Middle frontal gyrus (tissue), 1 donor: ENCODE results near the gene PCK2.
"Not testable (repeated sequence)": the region's sequence is repeated elsewhere in the genome, so short reads cannot be mapped to it uniquely, and the experiment has no call there.

Experiments used
- DNase-seq: peaks from one replicate; pipeline ENCODE4 v3.0.0-alpha.2; 2015; ENCODE audit warnings: low spot score; ENCODE audit errors: extremely low spot score

The PCK2 gene

GRCh38 chr14:24093901-24094840 lies at the start of gene PCK2:
Gene PCK2, plus strand, starts transcription at chr14:24094311. Its CDS starts 95 bp downstream, at chr14:24094406.
- DNase-seq = no peak

GRCh38 chr14:24049002-24049401 lies 45.1 kb upstream of the PCK2 start:
- DNase-seq = not testable (repeated sequence)

GRCh38 chr14:24050753-24051152 lies 43.4 kb upstream of the PCK2 start:
- not testable (repeated sequence) for DNase-seq

DNA sequence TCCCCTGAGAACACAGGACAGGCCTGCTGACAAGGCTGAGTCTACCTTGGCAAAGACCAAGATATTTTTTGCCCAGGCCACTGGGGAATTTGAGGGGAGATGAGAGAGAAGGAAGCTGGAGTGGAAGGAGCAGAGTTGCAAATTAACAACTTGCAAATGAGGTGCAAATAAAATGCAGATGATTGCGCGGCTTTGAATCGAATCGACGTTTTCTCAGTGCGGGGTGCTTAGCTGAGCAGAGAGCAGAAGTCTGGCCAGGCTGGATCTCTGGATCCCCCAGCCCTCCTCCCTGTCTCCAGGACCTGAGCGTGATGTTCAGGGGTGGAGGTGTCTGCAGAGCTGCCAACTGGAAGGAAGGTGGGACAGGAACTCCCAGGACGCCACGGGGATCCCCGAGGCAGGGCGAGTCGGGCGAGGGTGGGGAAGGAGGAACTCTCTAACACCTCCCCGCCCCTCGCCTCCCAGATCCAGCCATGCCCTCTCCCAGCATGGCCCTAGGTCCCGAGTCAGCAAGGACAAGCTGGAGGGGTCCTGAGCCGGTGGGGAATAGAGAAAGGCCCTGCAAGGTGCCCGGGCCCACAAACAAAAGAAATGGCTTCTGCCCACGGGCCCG lies 42.8 kb upstream of the PCK2 start:
- no peak for DNase-seq

DNA sequence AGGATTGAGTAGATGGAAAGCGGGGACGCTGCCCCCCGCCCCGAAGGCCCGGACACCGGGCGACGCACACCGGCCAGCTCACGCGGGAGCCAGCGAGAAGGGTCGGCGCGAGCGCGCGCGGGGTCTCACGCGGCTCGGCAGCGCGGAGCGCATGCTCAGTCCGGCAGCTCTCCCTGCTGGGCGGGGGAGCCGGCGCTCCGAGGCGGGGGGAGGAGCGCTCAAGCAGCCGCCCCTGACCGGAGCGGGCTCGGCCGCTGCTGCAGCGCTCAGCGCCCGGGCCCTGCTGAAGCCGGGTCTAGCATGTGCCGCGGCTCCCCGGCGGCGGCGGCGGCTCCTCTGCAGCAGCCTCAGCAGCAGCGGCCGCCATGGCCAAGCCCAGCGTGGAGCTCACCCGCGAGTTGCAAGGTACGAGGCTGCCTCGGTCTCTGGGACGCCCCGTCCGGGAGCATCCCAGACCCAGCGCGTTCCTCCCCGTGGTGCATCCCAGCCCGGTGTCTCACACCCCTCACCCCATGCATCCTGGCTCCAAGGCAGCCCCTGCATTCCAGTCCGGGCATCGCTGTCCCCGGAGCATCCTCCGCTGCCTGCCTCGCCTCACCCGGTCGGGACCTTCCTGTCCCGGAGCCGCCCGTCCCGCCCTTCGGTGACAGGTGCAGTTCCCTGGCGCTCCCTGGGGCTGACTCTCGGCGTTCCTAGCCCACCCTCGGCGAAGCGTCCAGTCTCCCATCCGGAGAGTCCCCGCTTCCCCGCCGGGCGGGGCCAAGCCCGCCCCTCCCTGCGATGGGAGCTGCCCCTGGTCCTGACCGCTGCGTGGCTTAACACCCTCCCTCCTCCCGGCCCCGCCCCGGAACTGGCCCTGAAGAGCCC lies 42.1 kb upstream of the PCK2 start, which contains the start of gene CARMIL3:
Gene CARMIL3, plus strand, starts transcription at position 221 of the 867 bp plus-strand sequence. Its CDS starts 145 bp downstream, at position 366.
- DNase-seq = peak; percentile 51

- DNase-seq = no peak
These were observed 41.2 kb upstream of the PCK2 start for GRCh38 chr14:24052656-24053547.

GRCh38 chr14:24053548-24054323 lies 40.4 kb upstream of the PCK2 start:
- no peak for DNase-seq

- DNase-seq = no peak
These were observed 39.8 kb upstream of the PCK2 start for GRCh38 chr14:24054324-24054641.

DNA sequence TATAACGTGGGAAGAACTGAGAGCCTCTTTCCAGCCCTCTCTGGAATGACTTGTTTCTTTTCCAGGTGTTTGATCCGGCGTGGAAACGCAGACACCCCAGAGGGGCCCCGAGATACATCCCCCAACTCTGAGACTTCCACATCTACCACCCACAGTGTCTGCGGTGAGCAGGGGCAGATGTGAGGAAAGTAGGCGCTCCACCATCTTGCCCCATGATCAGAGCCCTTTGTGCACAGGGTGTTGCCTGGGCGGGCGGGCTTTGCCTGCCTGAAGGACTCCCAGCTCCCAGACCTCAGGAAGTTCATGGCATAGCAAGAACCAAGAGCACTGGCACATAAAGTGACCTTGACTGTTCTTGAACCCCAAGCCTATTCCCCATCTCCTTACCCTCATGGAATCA lies 39.5 kb upstream of the PCK2 start:
- DNase-seq = no peak

- no peak for DNase-seq
These were observed 37.9 kb upstream of the PCK2 start for GRCh38 chr14:24055971-24056799.

DNA sequence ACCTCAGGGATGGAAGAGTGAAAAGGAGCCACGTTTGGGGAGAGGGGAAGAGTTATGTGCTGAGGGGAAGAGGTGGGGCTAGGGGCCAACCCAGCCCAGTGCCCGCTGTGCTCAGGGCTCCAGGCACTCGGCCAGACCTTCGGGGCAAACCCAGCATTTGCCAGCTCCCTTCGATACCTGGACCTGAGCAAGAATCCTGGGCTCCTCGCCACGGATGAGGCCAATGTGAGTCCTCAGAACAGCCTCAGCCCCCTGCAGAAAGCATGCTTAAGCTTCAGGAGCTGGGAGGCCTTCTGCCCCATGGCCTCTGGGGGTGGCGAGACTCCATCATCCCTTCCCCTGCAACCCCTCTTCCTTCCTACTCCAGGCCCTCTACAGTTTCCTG lies 37.3 kb upstream of the PCK2 start:
- no peak for DNase-seq

GRCh38 chr14:24057271-24057670 lies 36.8 kb upstream of the PCK2 start:
- DNase-seq = no peak

DNA sequence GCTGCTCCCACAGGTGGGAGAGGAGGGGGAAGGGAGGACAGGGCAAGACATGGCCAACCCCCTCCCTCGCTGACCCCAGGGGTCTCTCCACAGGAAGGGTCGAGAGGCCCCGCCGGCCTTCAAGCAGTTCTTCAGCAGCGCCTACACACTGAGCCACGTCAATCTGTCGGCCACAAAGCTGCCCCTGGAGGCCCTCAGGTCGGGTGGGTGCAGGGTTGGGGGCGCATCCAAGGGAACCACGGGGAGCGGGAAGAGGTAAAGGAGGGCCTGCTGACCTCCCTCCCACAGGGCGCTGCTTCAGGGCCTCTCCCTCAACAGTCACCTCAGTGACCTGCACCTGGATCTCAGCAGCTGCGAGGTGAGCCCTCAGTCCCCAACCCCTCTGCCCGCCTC lies 36.2 kb upstream of the PCK2 start:
- no peak for DNase-seq

GRCh38 chr14:24058260-24058950 lies 35.7 kb upstream of the PCK2 start:
- peak; percentile 83 for DNase-seq

DNA sequence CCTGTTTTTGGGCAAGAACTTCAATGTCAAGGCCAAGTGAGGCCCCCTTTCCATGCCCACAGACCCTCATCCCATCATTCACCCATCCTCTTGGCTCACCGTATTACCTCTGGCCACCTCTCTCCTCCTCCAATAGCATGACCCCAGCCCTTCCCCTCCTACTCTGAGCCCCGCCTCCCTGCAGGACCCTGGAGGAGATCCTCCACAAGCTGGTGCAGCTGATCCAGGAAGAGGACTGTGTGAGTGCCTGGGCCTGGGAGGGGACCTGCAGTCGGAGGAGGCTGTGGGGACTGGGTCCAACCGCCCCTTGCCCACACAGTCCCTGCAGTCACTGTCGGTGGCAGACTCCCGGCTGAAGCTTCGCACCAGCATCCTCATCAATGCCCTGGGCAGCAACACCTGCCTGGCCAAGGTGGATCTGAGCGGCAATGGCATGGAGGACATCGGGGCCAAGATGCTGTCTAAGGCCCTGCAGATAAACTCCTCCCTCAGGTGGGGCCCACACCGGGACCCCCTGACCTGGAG lies 35.1 kb upstream of the PCK2 start:
- no peak for DNase-seq

- DNase-seq = no peak
These were observed 34.2 kb upstream of the PCK2 start for GRCh38 chr14:24059841-24060388.

DNA sequence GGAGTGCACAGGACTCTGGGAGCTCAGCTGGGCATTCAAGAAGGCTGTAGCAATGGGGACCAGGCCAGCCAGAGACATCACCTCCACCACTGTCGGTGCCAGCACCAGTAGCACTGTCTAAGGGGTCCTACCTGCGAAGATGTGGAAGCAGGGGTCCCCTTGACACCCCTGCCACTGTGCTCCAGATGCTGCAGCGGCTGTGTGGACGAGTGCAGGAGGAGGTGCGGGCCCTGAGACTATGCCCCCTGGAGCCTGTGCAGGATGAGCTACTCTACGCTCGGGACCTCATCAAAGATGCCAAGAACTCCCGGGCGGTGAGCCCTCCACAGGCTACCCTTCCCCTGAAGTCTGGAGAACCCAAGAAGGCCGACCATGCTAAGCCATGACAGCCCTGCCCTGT lies 33.7 kb upstream of the PCK2 start:
- no peak for DNase-seq
